ENCODE data around the gene CDH13. TPM values are rescaled to one million over a fixed set of nuclear protein-coding genes. Genes with fewer than 3 reads are reported as not detected.

Gene CDH13
- total RNA-seq, 2 donors from 2014 or later: 2.9 TPM; not detected in 1

DNA sequence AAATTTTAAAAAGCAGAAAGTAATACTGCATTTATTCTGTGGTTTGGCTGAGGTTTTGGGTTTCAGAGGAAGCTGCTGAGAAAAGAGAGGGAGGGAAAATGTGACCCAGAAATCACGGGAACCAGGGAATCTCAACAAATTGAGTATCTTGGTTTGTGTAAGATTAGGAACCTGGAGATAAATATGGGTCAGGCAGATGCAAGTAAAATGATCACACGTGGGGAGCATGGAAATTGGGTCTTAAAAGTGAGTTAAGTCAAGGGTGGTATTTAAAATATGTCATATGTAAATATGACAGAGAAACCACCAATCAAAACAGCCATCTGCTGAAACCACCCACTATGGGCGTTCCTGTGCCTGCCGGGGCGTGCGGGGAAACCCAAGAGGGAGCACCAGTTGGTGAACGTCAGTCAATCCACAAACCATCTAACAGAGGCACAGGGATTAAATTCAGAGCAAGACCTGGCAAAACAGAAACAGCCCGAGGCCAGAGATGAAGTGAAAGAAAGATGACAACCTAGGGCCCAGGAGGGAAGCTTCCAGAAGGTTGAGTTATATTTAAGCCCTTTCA lies 33.4 kb downstream of the CDH13 start:
- Histone ChIP-seq H3K9me3 (peaks cover 0 to 2% (median 0%) of the 10 kb centered on the region in 3 donors), H3K4me3 (no peak overlapping the region), H3K36me3 (replicated peaks in 1 of 2; ENCODE audit: insufficient read depth in 1 of 2, low read depth in 2 of 2) (no peaks in the 10 kb centered on the region), H3K4me1 (no peaks in the 10 kb centered on the region), H3K27ac (no peak overlapping the region), H3K27me3 (no peaks in the 10 kb centered on the region)
- DNase-seq: no peak
- intact Hi-C loops (cut with DNase I): no loop called here
- TF ChIP-seq, protein P1, sequence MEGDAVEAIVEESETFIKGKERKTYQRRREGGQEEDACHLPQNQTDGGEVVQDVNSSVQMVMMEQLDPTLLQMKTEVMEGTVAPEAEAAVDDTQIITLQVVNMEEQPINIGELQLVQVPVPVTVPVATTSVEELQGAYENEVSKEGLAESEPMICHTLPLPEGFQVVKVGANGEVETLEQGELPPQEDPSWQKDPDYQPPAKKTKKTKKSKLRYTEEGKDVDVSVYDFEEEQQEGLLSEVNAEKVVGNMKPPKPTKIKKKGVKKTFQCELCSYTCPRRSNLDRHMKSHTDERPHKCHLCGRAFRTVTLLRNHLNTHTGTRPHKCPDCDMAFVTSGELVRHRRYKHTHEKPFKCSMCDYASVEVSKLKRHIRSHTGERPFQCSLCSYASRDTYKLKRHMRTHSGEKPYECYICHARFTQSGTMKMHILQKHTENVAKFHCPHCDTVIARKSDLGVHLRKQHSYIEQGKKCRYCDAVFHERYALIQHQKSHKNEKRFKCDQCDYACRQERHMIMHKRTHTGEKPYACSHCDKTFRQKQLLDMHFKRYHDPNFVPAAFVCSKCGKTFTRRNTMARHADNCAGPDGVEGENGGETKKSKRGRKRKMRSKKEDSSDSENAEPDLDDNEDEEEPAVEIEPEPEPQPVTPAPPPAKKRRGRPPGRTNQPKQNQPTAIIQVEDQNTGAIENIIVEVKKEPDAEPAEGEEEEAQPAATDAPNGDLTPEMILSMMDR (IDR thresholded peaks at IDR 0.05): no peak
- TF ChIP-seq POLR2A (IDR thresholded peaks at IDR 0.05): no peak
- ATAC-seq: no peak
- WGBS, 2 donors: 40 to 46% methylated on average over 8 of the region's 8 CpGs

- H3K27ac ChIP-seq: no peak overlapping the region
- H3K36me3 ChIP-seq (replicated peaks in 1 of 2; ENCODE audit: insufficient read depth in 1 of 2, low read depth in 2 of 2): no peaks in the 10 kb centered on the region
- no peak for DNase-seq
- peaks cover 0 to 7% (median 0%) of the 10 kb centered on the region in 3 donors for H3K9me3 ChIP-seq
- TF ChIP-seq, protein P1 (IDR thresholded peaks at IDR 0.05): no peak
- TF ChIP-seq POLR2A (IDR thresholded peaks at IDR 0.05): no peak
- H3K27me3 ChIP-seq: no peaks in the 10 kb centered on the region
- no peak for ATAC-seq
- H3K4me3 ChIP-seq: no peak overlapping the region
- WGBS, 2 donors: 47 to 49% methylated on average over 7 of the region's 7 CpGs
- intact Hi-C loops (cut with DNase I): no loop called here
- no peaks in the 10 kb centered on the region for H3K4me1 ChIP-seq
Observed at GRCh38 chr16:82660966-82661365, 34.2 kb downstream of the CDH13 start.

- Histone ChIP-seq H3K27me3 (no peaks in the 10 kb centered on the region), H3K4me3 (no peak overlapping the region), H3K9me3 (peaks cover 0 to 7% (median 0%) of the 10 kb centered on the region in 3 donors), H3K36me3 (replicated peaks in 1 of 2; ENCODE audit: insufficient read depth in 1 of 2, low read depth in 2 of 2) (no peaks in the 10 kb centered on the region), H3K27ac (no peak overlapping the region), H3K4me1 (no peaks in the 10 kb centered on the region)
- intact Hi-C loops (cut with DNase I): no loop called here
- TF ChIP-seq POLR2A (IDR thresholded peaks at IDR 0.05): no peak
- TF ChIP-seq, protein P1 (IDR thresholded peaks at IDR 0.05): no peak
- 38 to 39% methylated on average over 2 of the region's 2 CpGs for WGBS, 2 donors
- ATAC-seq (no peak), DNase-seq (no peak)
Observed at GRCh38 chr16:82664181-82664580, 37.4 kb downstream of the CDH13 start.

GRCh38 chr16:82665025-82665424 lies 38.3 kb downstream of the CDH13 start:
- Histone ChIP-seq H3K36me3 (replicated peaks in 1 of 2; ENCODE audit: insufficient read depth in 1 of 2, low read depth in 2 of 2) (no peaks in the 10 kb centered on the region), H3K4me1 (no peaks in the 10 kb centered on the region), H3K9me3 (peaks cover 0 to 7% (median 0%) of the 10 kb centered on the region in 3 donors), H3K4me3 (no peak overlapping the region), H3K27ac (no peak overlapping the region), H3K27me3 (no peaks in the 10 kb centered on the region)
- DNase-seq: no peak
- TF ChIP-seq, protein P1 (IDR thresholded peaks at IDR 0.05): no peak
- TF ChIP-seq POLR2A (IDR thresholded peaks at IDR 0.05): no peak
- WGBS, 2 donors: 74 to 85% methylated on average over 3 of the region's 3 CpGs
- intact Hi-C loops (cut with DNase I): no loop called here
- no peak for ATAC-seq

DNA sequence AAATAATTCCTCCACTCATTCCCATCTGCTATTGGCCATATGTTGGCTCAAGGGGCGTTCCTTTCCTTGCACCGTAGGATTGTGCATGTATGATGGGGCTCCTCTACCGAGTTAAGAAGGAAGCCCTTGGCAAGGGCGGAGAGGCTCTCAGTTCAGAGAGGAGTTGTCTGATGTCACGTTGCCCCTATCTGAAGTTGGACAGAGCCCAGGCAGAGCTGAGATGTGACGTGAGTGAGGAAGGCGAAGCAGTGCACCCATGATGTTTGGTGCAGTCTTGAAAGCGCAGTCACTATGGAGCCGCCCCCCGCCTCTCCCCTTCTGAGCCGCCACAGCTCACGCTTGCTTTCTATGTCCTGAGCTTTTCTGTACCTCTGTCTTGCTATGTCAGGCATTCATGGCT lies 40.7 kb downstream of the CDH13 start:
- Histone ChIP-seq H3K36me3 (replicated peaks in 1 of 2; ENCODE audit: insufficient read depth in 1 of 2, low read depth in 2 of 2) (no peaks in the 10 kb centered on the region), H3K4me1 (no peaks in the 10 kb centered on the region), H3K4me3 (no peak overlapping the region), H3K27me3 (no peaks in the 10 kb centered on the region), H3K9me3 (peaks cover 0 to 7% (median 0%) of the 10 kb centered on the region in 3 donors), H3K27ac (no peak overlapping the region)
- ATAC-seq (no peak), DNase-seq (no peak)
- 53 to 70% methylated on average over 12 of the region's 12 CpGs for WGBS, 2 donors
- intact Hi-C loops (cut with DNase I): no loop called here
- no peak for TF ChIP-seq POLR2A (IDR thresholded peaks at IDR 0.05)
- TF ChIP-seq, protein P1 (IDR thresholded peaks at IDR 0.05): no peak

Measured in body of pancreas (tissue), 4 donors.